ENCODE data around the gene SLC2A13.

DNA sequence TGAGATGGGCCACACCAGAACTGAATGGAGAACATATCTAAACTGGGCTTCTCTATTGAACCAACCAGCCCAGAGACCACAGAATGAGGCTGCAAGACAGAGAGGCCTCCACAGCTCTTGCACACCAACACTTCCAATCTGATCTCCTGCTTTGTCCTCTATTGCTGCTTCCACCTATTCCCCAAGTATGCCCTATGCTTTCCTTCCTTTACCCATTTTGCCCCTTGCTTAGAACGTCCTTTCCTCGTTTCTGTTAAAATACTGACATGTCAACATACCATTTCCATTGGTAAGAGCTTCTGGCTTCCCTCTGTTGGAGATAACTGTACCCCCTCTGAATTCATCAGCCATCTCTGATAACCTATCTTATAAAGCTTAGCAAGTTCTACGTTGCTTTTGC is 2.8 kb downstream of the SLC2A13 start:
- TF ChIP-seq POLR2A (IDR thresholded peaks at IDR 0.05; ENCODE audit: low read depth, low read length) (no peak), EZH2 (IDR thresholded peaks at IDR 0.05; ENCODE audit: borderline replicate concordance, low read depth, low read length, severe bottlenecking) (no peak), JUN (IDR thresholded peaks at IDR 0.05; ENCODE audit: borderline replicate concordance, insufficient read depth, insufficient read length, low read depth) (no peak), MYC (IDR thresholded peaks at IDR 0.05; ENCODE audit: low read depth, low read length) (no peak), POLR2AphosphoS5 (IDR thresholded peaks at IDR 0.05; ENCODE audit: insufficient read depth, low read depth, low read length) (no peak), GATA2 (IDR thresholded peaks at IDR 0.05; ENCODE audit: insufficient read depth, insufficient read length, low read depth, low read length) (no peak), FOS (IDR thresholded peaks at IDR 0.05; ENCODE audit: borderline replicate concordance, insufficient read depth, low read length) (no peak)
- TF ChIP-seq, protein P1, sequence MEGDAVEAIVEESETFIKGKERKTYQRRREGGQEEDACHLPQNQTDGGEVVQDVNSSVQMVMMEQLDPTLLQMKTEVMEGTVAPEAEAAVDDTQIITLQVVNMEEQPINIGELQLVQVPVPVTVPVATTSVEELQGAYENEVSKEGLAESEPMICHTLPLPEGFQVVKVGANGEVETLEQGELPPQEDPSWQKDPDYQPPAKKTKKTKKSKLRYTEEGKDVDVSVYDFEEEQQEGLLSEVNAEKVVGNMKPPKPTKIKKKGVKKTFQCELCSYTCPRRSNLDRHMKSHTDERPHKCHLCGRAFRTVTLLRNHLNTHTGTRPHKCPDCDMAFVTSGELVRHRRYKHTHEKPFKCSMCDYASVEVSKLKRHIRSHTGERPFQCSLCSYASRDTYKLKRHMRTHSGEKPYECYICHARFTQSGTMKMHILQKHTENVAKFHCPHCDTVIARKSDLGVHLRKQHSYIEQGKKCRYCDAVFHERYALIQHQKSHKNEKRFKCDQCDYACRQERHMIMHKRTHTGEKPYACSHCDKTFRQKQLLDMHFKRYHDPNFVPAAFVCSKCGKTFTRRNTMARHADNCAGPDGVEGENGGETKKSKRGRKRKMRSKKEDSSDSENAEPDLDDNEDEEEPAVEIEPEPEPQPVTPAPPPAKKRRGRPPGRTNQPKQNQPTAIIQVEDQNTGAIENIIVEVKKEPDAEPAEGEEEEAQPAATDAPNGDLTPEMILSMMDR (IDR thresholded peaks at IDR 0.05; ENCODE audit: extremely low read depth in 1 of 2, insufficient read depth in 1 of 2, low read depth in 1 of 2, low read length in 2 of 2) = no peak
- TF ChIP-seq, protein P2, sequence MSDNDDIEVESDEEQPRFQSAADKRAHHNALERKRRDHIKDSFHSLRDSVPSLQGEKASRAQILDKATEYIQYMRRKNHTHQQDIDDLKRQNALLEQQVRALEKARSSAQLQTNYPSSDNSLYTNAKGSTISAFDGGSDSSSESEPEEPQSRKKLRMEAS (IDR thresholded peaks at IDR 0.05; ENCODE audit: insufficient read depth, insufficient read length) = no peak
